ACHN (cell line): Measurements from ENCODE around the gene COQ8B.
"Not testable (repeated sequence)": the region's sequence is repeated elsewhere in the genome, so short reads cannot be mapped to it uniquely, and the experiment has no call there.

Experiments used
- DNase-seq: peaks from one replicate; pipeline ENCODE4 v3.0.0-alpha.2; 2015
- in situ Hi-C: cut with HindIII; loops from 2 replicates; pipeline ENCODE4 v1.10.0; 2017; ENCODE audit warnings: low sequenced_read_pairs, low pct_ligation_motif_present, low pct_unique_long_range_greater_than_20kb

Gene COQ8B

GRCh38 chr19:40659116-40659515 is 57.6 kb downstream of the COQ8B start:
- no peak for DNase-seq
- in situ Hi-C loops = no loop called here

GRCh38 chr19:40658031-40658430 is 58.7 kb downstream of the COQ8B start:
- in situ Hi-C loops = no loop called here
- DNase-seq = no peak

GRCh38 chr19:40655684-40656083 is 61.0 kb downstream of the COQ8B start:
- in situ Hi-C loops, DNase-seq: not testable (repeated sequence)

- DNase-seq, in situ Hi-C loops: not testable (repeated sequence)
Observed at GRCh38 chr19:40652303-40652702, 64.4 kb downstream of the COQ8B start.

GRCh38 chr19:40650749-40651305 is 65.9 kb downstream of the COQ8B start:
- in situ Hi-C loops = no loop called here
- DNase-seq = no peak

- DNase-seq, in situ Hi-C loops: not testable (repeated sequence)
Observed at GRCh38 chr19:40649903-40650675, 66.6 kb downstream of the COQ8B start.

- no peak for DNase-seq
- in situ Hi-C loops = no loop called here
Observed at GRCh38 chr19:40646743-40647254, 69.9 kb downstream of the COQ8B start.

- in situ Hi-C loops = no loop called here
Observed at GRCh38 chr19:40642757-40643305, 73.9 kb downstream of the COQ8B start.

GRCh38 chr19:40642051-40642706 is 74.5 kb downstream of the COQ8B start:
- DNase-seq = no peak
- in situ Hi-C loops = no loop called here

More at GRCh38 chr19:40642757-40643305, 73.9 kb downstream of the COQ8B start:
- no peak for DNase-seq
